K562 (cell line): Measurements from ENCODE around the gene IKZF4. TPM values are rescaled to one million over a fixed set of nuclear protein-coding genes. Genes with fewer than 3 reads are reported as not detected.

Experiments used
- ATF1 ChIP-seq, 2 experiments: fragments of 450-650 bp in 1 of 2; IDR thresholded peaks; 2 replicates each; pipeline ENCODE4 v1.6.1; 2016; ENCODE audit warnings: missing compliant biosample characterization in 1 of 2, missing genetic modification characterization in 1 of 2
- BHLHE40 ChIP-seq: IDR thresholded peaks from 2 replicates; pipeline ENCODE4 v1.6.1; 2011; ENCODE audit warnings: low read length, improper control_type of control experiment
- BRD9 ChIP-seq: fragments of 450-650 bp; IDR thresholded peaks from 2 replicates; pipeline ENCODE4 v1.6.1; 2018; ENCODE audit warnings: low read depth; ENCODE audit not compliant: partially characterized antibody
- CEBPB ChIP-seq: fragments of 450-650 bp; IDR thresholded peaks from 2 replicates; pipeline ENCODE4 v1.6.1; 2016; ENCODE audit warnings: missing genetic modification characterization, missing compliant biosample characterization
- ESRRB ChIP-seq: fragments of 250-450 bp; sonication (Bioruptor Pico); IDR thresholded peaks from 2 replicates; pipeline ENCODE4 v1.5.0; 2020; ENCODE audit warnings: mild to moderate bottlenecking, moderate library complexity, borderline replicate concordance
- FIP1L1 ChIP-seq: fragments of 200-400 bp; formaldehyde crosslinking; IDR thresholded peaks from 2 replicates; pipeline ENCODE4 v1.6.1; 2018; ENCODE audit warnings: mild to moderate bottlenecking, low read depth, low read length; ENCODE audit not compliant: poor library complexity, severe bottlenecking
- FOXA1 ChIP-seq: fragments of 450-650 bp; IDR thresholded peaks from 2 replicates; pipeline ENCODE4 v1.6.1; 2016; ENCODE audit warnings: mild to moderate bottlenecking, borderline replicate concordance
- GATAD2B ChIP-seq: fragments of 450-650 bp; IDR thresholded peaks from 2 replicates; pipeline ENCODE4 v1.6.1; 2017; ENCODE audit warnings: mild to moderate bottlenecking, borderline replicate concordance
- KAT7 ChIP-seq: sonication (generic); formaldehyde crosslinking; IDR thresholded peaks from 2 replicates; pipeline ENCODE4 v1.8.0; 2022; ENCODE audit warnings: missing genetic modification reagents, mild to moderate bottlenecking, borderline replicate concordance
- KHSRP ChIP-seq: fragments of 450-650 bp; IDR thresholded peaks from 2 replicates; pipeline ENCODE4 v1.6.1; 2017
- MAFK ChIP-seq: IDR thresholded peaks from 2 replicates; pipeline ENCODE4 v1.6.1; 2011; ENCODE audit warnings: low read length, improper control_type of control experiment
- PCBP2 ChIP-seq: fragments of 200-400 bp; formaldehyde crosslinking; IDR thresholded peaks from 2 replicates; pipeline ENCODE4 v1.6.1; 2018; ENCODE audit warnings: low read length, low read depth, mild to moderate bottlenecking, moderate library complexity; ENCODE audit not compliant: poor library complexity, severe bottlenecking
- PHF8 ChIP-seq: fragments of 200-600 bp; sonication (generic); IDR thresholded peaks from 2 replicates; pipeline ENCODE4 v1.6.1; 2012; ENCODE audit warnings: mixed run types, mild to moderate bottlenecking, inconsistent platforms, low read length, moderate library complexity, borderline replicate concordance
- RFX7 ChIP-seq: fragments of 250-450 bp; sonication (Bioruptor Pico); IDR thresholded peaks from 2 replicates; pipeline ENCODE4 v1.5.1; 2021; ENCODE audit warnings: mild to moderate bottlenecking
- SAFB ChIP-seq: fragments of 200-400 bp; formaldehyde crosslinking; IDR thresholded peaks from 2 replicates; pipeline ENCODE4 v1.6.1; 2017; ENCODE audit warnings: low read depth, low read length, borderline replicate concordance
- TGIF2 ChIP-seq: sonication (generic); formaldehyde crosslinking; IDR thresholded peaks from 2 replicates; pipeline ENCODE4 v1.8.1; 2022; ENCODE audit warnings: mild to moderate bottlenecking, missing genetic modification reagents, moderate library complexity
- THRAP3 ChIP-seq: fragments of 450-650 bp; IDR thresholded peaks from 2 replicates; pipeline ENCODE4 v1.6.1; 2016; ENCODE audit warnings: mild to moderate bottlenecking, inconsistent platforms, borderline replicate concordance
- ZNF354B ChIP-seq: fragments of 250-450 bp; sonication (Bioruptor Pico); IDR thresholded peaks from 2 replicates; pipeline ENCODE4 v1.4.0; 2020
- ZNF408 ChIP-seq: fragments of 250-450 bp; sonication (Bioruptor Pico); IDR thresholded peaks from 2 replicates; pipeline ENCODE4 v1.4.0; 2020; ENCODE audit warnings: low read depth, mild to moderate bottlenecking, moderate library complexity
- polyA plus RNA-seq, 8 experiments: library from polyadenylated mRNA; depleted of rRNA in 4 of 8; stranded (reverse) in 5 of 8; unstranded in 3 of 8; fragments of >200 nt; fragmentation: Nextera tagmentation in 2 of 8; fragmentation: Illumina TruSeq in 1 of 8; extraction: Ambion mirVana in 2 of 8; extraction: Trizol in 1 of 8; gene quantifications; 2 replicates each; pipeline versions ENCODE4 v1.2.1 to v1.2.3, GENCODE V29; 2011 to 2014; ENCODE audit warnings: inconsistent platforms in 1 of 8, missing spikeins in 1 of 8
- total RNA-seq, 7 experiments: library from RNA; depleted of rRNA in 6 of 7; stranded (reverse); fragments of >200 nt in 6 of 7; fragmentation: Illumina TruSeq in 2 of 7; extraction: Trizol in 2 of 7; gene quantifications; 2 replicates each; pipeline versions ENCODE4 v1.2.1 to v1.2.3, GENCODE V29; 2011 to 2021; ENCODE audit warnings: low replicate concordance in 1 of 7
- TF ChIP-seq, protein P1 (sequence below): fragments of 450-650 bp; formaldehyde crosslinking; IDR thresholded peaks from 2 replicates; pipeline ENCODE4 v1.4.0; 2020; ENCODE audit warnings: mild to moderate bottlenecking, mixed read lengths
- TF ChIP-seq, protein P2 (sequence below): fragments of 250-450 bp; sonication (Bioruptor Pico); IDR thresholded peaks from 2 replicates; pipeline ENCODE4 v1.5.1; 2021; ENCODE audit warnings: mild to moderate bottlenecking
- TF ChIP-seq, protein P3 (sequence below): fragments of 200-800 bp; sonication (Bioruptor generic); IDR thresholded peaks from 2 replicates; pipeline ENCODE4 v1.6.1; 2017; ENCODE audit warnings: missing genetic modification characterization, missing compliant biosample characterization
- TF ChIP-seq, protein P4 (sequence below): fragments of 450-650 bp; conservative IDR thresholded peaks from 2 replicates; pipeline ENCODE4 v1.6.1; 2016; ENCODE audit warnings: missing genetic modification characterization, low read depth, mild to moderate bottlenecking, control low read depth, missing compliant biosample characterization

The IKZF4 gene
- total and polyA plus RNA-seq, 9 of the 15 experiments (the other 6 are each of a cell fraction or from before 2014, with no cell fraction given) = 1.9 to 16.3 (median 3.6) TPM

DNA sequence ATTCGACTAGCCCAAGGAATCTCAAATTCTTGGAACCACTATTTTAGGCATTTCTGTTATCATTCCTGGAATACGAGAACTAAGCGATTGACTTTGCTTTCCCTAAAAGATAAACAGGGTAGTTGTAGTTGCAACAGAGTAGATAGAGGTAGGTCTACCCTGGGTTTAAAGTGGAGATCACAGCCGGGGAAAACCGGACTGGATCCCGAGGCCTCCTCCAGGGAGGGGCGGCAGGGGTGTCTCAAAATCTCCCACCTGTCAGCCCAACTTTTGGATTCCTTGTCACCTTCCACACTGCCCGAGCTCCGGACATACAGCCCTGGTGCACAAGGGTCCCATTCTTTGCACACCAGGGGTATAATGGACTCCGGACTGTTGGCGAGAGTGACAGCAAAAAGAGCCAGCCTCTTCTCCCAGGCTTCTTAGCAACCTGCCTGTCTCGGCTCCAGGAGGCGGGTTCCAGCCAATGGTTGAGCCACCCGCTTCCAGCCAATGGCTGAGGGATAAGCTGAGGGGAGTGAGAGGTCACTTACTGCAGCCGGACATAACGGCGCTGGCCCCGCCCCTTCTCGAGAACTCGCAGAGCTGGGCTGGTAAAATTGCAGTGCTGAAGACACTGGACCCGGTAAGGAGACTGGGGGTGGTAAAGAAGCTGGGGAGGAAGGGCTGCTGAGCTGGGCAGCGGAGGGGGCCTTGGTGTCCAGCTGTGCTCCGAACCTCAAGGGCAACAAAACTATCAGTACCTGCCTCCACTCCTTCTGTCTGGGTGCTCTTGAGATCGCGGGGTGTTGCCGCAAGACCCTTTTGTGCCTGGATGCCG is 23.9 kb upstream of the IKZF4 start, which contains the start of gene SUOX (continued):
- TF ChIP-seq, protein P1, sequence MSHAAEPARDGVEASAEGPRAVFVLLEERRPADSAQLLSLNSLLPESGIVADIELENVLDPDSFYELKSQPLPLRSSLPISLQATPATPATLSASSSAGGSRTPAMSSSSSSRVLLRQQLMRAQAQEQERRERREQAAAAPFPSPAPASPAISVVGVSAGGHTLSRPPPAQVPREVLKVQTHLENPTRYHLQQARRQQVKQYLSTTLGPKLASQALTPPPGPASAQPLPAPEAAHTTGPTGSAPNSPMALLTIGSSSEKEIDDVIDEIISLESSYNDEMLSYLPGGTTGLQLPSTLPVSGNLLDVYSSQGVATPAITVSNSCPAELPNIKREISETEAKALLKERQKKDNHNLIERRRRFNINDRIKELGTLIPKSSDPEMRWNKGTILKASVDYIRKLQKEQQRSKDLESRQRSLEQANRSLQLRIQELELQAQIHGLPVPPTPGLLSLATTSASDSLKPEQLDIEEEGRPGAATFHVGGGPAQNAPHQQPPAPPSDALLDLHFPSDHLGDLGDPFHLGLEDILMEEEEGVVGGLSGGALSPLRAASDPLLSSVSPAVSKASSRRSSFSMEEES (CRISPR knock-in tag) = no peak
- TF ChIP-seq GATAD2B (no peak), MAFK (no peak), FIP1L1 (no peak), KAT7 (no peak), THRAP3 (no peak), FOXA1 (no peak), ZNF408 (CRISPR knock-in tag) (no peak), KHSRP (no peak), ATF1 (CRISPR knock-in tag; IDR thresholded peaks at IDR 0.05) (no peak), ATF1 (tag; IDR thresholded peaks at IDR 0.05) (no peak), BRD9 (no peak), PHF8 (peak; percentile 74; the same call in 1 of the 2 replicates), RFX7 (no peak), CEBPB (peak; percentile 46; the same call in 1 of the 2 replicates), BHLHE40 (no peak), ESRRB (CRISPR knock-in tag) (no peak), PCBP2 (no peak), SAFB (no peak), TGIF2 (CRISPR knock-in tag) (no peak), ZNF354B (CRISPR knock-in tag) (no peak)
- TF ChIP-seq, protein P2, sequence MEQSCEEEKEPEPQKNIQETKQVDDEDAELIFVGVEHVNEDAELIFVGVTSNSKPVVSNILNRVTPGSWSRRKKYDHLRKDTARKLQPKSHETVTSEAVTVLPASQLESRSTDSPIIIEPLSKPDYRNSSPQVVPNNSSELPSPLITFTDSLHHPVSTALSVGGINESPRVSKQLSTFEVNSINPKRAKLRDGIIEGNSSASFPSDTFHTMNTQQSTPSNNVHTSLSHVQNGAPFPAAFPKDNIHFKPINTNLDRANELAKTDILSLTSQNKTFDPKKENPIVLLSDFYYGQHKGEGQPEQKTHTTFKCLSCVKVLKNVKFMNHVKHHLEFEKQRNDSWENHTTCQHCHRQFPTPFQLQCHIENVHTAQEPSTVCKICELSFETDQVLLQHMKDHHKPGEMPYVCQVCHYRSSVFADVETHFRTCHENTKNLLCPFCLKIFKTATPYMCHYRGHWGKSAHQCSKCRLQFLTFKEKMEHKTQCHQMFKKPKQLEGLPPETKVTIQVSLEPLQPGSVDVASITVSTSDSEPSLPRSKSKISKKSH (CRISPR knock-in tag) = no peak
- TF ChIP-seq, protein P3, sequence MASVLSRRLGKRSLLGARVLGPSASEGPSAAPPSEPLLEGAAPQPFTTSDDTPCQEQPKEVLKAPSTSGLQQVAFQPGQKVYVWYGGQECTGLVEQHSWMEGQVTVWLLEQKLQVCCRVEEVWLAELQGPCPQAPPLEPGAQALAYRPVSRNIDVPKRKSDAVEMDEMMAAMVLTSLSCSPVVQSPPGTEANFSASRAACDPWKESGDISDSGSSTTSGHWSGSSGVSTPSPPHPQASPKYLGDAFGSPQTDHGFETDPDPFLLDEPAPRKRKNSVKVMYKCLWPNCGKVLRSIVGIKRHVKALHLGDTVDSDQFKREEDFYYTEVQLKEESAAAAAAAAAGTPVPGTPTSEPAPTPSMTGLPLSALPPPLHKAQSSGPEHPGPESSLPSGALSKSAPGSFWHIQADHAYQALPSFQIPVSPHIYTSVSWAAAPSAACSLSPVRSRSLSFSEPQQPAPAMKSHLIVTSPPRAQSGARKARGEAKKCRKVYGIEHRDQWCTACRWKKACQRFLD (CRISPR knock-in tag) = no peak
- TF ChIP-seq, protein P4, sequence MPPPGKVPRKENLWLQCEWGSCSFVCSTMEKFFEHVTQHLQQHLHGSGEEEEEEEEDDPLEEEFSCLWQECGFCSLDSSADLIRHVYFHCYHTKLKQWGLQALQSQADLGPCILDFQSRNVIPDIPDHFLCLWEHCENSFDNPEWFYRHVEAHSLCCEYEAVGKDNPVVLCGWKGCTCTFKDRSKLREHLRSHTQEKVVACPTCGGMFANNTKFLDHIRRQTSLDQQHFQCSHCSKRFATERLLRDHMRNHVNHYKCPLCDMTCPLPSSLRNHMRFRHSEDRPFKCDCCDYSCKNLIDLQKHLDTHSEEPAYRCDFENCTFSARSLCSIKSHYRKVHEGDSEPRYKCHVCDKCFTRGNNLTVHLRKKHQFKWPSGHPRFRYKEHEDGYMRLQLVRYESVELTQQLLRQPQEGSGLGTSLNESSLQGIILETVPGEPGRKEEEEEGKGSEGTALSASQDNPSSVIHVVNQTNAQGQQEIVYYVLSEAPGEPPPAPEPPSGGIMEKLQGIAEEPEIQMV = no peak
